Activated CD4-positive, alpha-beta T cell treated with anti-CD3 and anti-CD28 coated beads, Interleukin-2, amount 50 U/mL, for 1 hour (primary cell): ENCODE measurements around the gene SEMA4C.

Experiments used
- DNase-seq: peaks from one replicate; pipeline ENCODE4 v3.0.0-alpha.2; 2020

Gene SEMA4C

GRCh38 chr2:96869822-96870625 is at the start of gene SEMA4C:
SEMA4C (minus strand) TSS chr2:96870080; CDS start chr2:96867886, 2,194 bp downstream.
- DNase-seq: peak; percentile 58

GRCh38 chr2:96918754-96919550 is 49.1 kb upstream of the SEMA4C start:
- DNase-seq: no peak

GRCh38 chr2:96918092-96918753 is 48.3 kb upstream of the SEMA4C start:
- no peak for DNase-seq

- no peak for DNase-seq
Observed at GRCh38 chr2:96916646-96917543, 47.0 kb upstream of the SEMA4C start.

- no peak for DNase-seq
Observed at GRCh38 chr2:96916156-96916630, 46.3 kb upstream of the SEMA4C start.

- DNase-seq: no peak
Observed at GRCh38 chr2:96914332-96914731, 44.5 kb upstream of the SEMA4C start.

GRCh38 chr2:96913398-96914202 is 43.7 kb upstream of the SEMA4C start:
- peak; percentile 50 for DNase-seq

- DNase-seq: no peak
Observed at GRCh38 chr2:96913117-96913397, 43.2 kb upstream of the SEMA4C start.

GRCh38 chr2:96912346-96913116 is 42.7 kb upstream of the SEMA4C start:
- no peak for DNase-seq

- DNase-seq: no peak
Observed at GRCh38 chr2:96909611-96910021, 39.7 kb upstream of the SEMA4C start.

GRCh38 chr2:96907115-96908041 is 37.5 kb upstream of the SEMA4C start:
- no peak for DNase-seq

GRCh38 chr2:96906729-96907114 is 36.8 kb upstream of the SEMA4C start:
- no peak for DNase-seq

GRCh38 chr2:96903815-96904214 is 33.9 kb upstream of the SEMA4C start:
- no peak for DNase-seq

- DNase-seq: no peak
Observed at GRCh38 chr2:96903318-96903717, 33.4 kb upstream of the SEMA4C start.

GRCh38 chr2:96900237-96900636 is 30.4 kb upstream of the SEMA4C start:
- no peak for DNase-seq

- DNase-seq: no peak
Observed at GRCh38 chr2:96899413-96899741, 29.5 kb upstream of the SEMA4C start.

- no peak for DNase-seq
Observed at GRCh38 chr2:96898641-96899412, 28.9 kb upstream of the SEMA4C start.

GRCh38 chr2:96898135-96898505 is 28.2 kb upstream of the SEMA4C start:
- no peak for DNase-seq

GRCh38 chr2:96897491-96898134 is 27.7 kb upstream of the SEMA4C start:
- no peak for DNase-seq
